Ovary (tissue), 3 donors: ENCODE results near the gene AKNA.

Experiments
- CTCF ChIP-seq, 3 donors: fragments of 450-650 bp in 2 of 3; fragments of 200-600 bp in 1 of 3; IDR thresholded peaks; one replicate each; pipeline versions ENCODE4 v1.5.1 to v1.8.0; 2016 to 2022; ENCODE audit warnings: antibody characterized with exemption in 3 of 3, mild to moderate bottlenecking in 1 of 3
- POLR2A ChIP-seq: fragments of 450-650 bp; IDR thresholded peaks from one replicate; pipeline ENCODE4 v1.6.1; 2017; ENCODE audit warnings: antibody characterized with exemption, mild to moderate bottlenecking, moderate library complexity
- donor health status: DM: no; HTN: no; CAD: no.

GRCh38 chr9:114371973-114372917, 15.5 kb downstream of the AKNA start:
- TF ChIP-seq CTCF (IDR thresholded peaks at IDR 0.05) (no peak), POLR2A (no peak)
